HepG2 (cell line): ENCODE data around the gene SPAG7. TPM values are rescaled to one million over a fixed set of nuclear protein-coding genes. Genes with fewer than 3 reads are reported as not detected.
A peak's percentile ranks its signal among the peaks of the same experiment; 100 is the strongest.

Experiments used
- AHR ChIP-seq: IDR thresholded peaks from 2 replicates; pipeline ENCODE4 v1.6.1; 2018; ENCODE audit warnings: missing genetic modification reagents, missing compliant biosample characterization
- FOSL1 ChIP-seq: sonication (generic); formaldehyde crosslinking; IDR thresholded peaks from 2 replicates; pipeline ENCODE4 v1.9.0; 2021; ENCODE audit warnings: missing genetic modification reagents, borderline replicate concordance
- HDAC1 ChIP-seq: sonication (generic); formaldehyde crosslinking; IDR thresholded peaks from 2 replicates; pipeline ENCODE4 v1.5.1; 2020; ENCODE audit warnings: mild to moderate bottlenecking, missing genetic modification reagents
- MAFK ChIP-seq, 2 experiments: IDR thresholded peaks in 1 of 2; conservative IDR thresholded peaks in 1 of 2; 2 replicates each; pipeline ENCODE4 v1.6.1; 2011; ENCODE audit warnings: improper control_type of control experiment in 2 of 2, low read length in 2 of 2
- MBD4 ChIP-seq: IDR thresholded peaks from 2 replicates; pipeline ENCODE4 v1.6.1; 2012; ENCODE audit warnings: low read length, inconsistent platforms, borderline replicate concordance
- MIER3 ChIP-seq: IDR thresholded peaks from 2 replicates; pipeline ENCODE4 v1.6.1; 2016; ENCODE audit warnings: missing compliant biosample characterization, borderline replicate concordance
- MXI1 ChIP-seq: IDR thresholded peaks from 3 replicates; pipeline ENCODE4 v1.6.1; 2012; ENCODE audit warnings: low read depth, low read length, inconsistent platforms, borderline replicate concordance
- MYC ChIP-seq: sonication (generic); formaldehyde crosslinking; IDR thresholded peaks from 2 replicates; pipeline ENCODE4 v1.9.0; 2021; ENCODE audit warnings: missing genetic modification reagents, borderline replicate concordance
- MYPOP ChIP-seq: sonication (generic); formaldehyde crosslinking; IDR thresholded peaks from 2 replicates; pipeline ENCODE4 v1.8.1; 2023; ENCODE audit warnings: mild to moderate bottlenecking, moderate library complexity, missing genetic modification reagents
- PHF21A ChIP-seq: sonication (generic); formaldehyde crosslinking; IDR thresholded peaks from 2 replicates; pipeline ENCODE4 v1.5.0; 2020; ENCODE audit warnings: mild to moderate bottlenecking, missing genetic modification reagents
- RARG ChIP-seq: sonication (generic); formaldehyde crosslinking; IDR thresholded peaks from 2 replicates; pipeline ENCODE4 v1.4.0; 2020; ENCODE audit warnings: low read depth, mild to moderate bottlenecking, missing genetic modification reagents
- SMARCE1 ChIP-seq: fragments of 450-650 bp; IDR thresholded peaks from 2 replicates; pipeline ENCODE4 v1.6.1; 2017; ENCODE audit warnings: borderline replicate concordance
- TCF12 ChIP-seq, 2 experiments: fragments of 450-650 bp in 1 of 2; sonication (generic) in 1 of 2; formaldehyde crosslinking in 1 of 2; IDR thresholded peaks; 2 replicates each; pipeline versions ENCODE4 v1.6.1 to v1.8.0; 2017 to 2022; ENCODE audit warnings: antibody characterized with exemption in 1 of 2, mild to moderate bottlenecking in 1 of 2, missing genetic modification reagents in 1 of 2, moderate library complexity in 1 of 2
- TSC22D2 ChIP-seq: sonication (generic); formaldehyde crosslinking; IDR thresholded peaks from 2 replicates; pipeline ENCODE4 v1.5.1; 2020; ENCODE audit warnings: missing genetic modification reagents, mild to moderate bottlenecking, borderline replicate concordance
- ZKSCAN5 ChIP-seq: sonication (generic); formaldehyde crosslinking; IDR thresholded peaks from 2 replicates; pipeline ENCODE4 v1.5.1; 2020; ENCODE audit warnings: mild to moderate bottlenecking, missing genetic modification reagents
- ZNF138 ChIP-seq: sonication (generic); formaldehyde crosslinking; IDR thresholded peaks from 2 replicates; pipeline ENCODE4 v1.5.0; 2020; ENCODE audit warnings: mild to moderate bottlenecking, low read depth, missing genetic modification reagents
- ZNF318 ChIP-seq: sonication (generic); formaldehyde crosslinking; IDR thresholded peaks from 2 replicates; pipeline ENCODE4 v1.4.0; 2020; ENCODE audit warnings: mild to moderate bottlenecking, missing genetic modification reagents
- ZNF460 ChIP-seq: sonication (generic); formaldehyde crosslinking; IDR thresholded peaks from 2 replicates; pipeline ENCODE4 v1.5.1; 2020; ENCODE audit warnings: missing genetic modification reagents, mild to moderate bottlenecking, borderline replicate concordance
- ZNF777 ChIP-seq: sonication (generic); formaldehyde crosslinking; IDR thresholded peaks from 2 replicates; pipeline ENCODE4 v1.4.0; 2020; ENCODE audit warnings: missing genetic modification reagents
- ZNF841 ChIP-seq: sonication (generic); formaldehyde crosslinking; IDR thresholded peaks from 2 replicates; pipeline ENCODE4 v1.8.1; 2023; ENCODE audit warnings: missing genetic modification reagents, borderline replicate concordance
- polyA plus RNA-seq, 8 experiments: library from polyadenylated mRNA; depleted of rRNA in 3 of 8; stranded (reverse) in 7 of 8; unstranded in 1 of 8; fragments of >200 nt; fragmentation: Illumina TruSeq in 4 of 8; extraction: Trizol in 4 of 8; gene quantifications; 2 replicates each; pipeline versions ENCODE4 v1.2.1 to v1.2.3, GENCODE V29; 2011 to 2016; ENCODE audit warnings: low read depth in 4 of 8, missing spikeins in 1 of 8, mixed read lengths in 1 of 8; ENCODE audit not compliant: insufficient read depth in 1 of 8
- total RNA-seq, 5 experiments: library from RNA; depleted of rRNA; stranded (reverse); fragments of >200 nt; fragmentation: Illumina TruSeq; extraction: Trizol; gene quantifications; 2 replicates each; pipeline ENCODE4 v1.2.3, GENCODE V29; 2016; ENCODE audit warnings: low read depth in 1 of 5

The SPAG7 gene
- total and polyA plus RNA-seq, 2 of the 13 experiments (the other 11 are each of a cell fraction or from before 2014, with no cell fraction given): 51.0 to 59.0 TPM

- TF ChIP-seq SMARCE1 (no peak), MBD4 (no peak), ZNF318 (CRISPR knock-in tag) (no peak), RARG (CRISPR knock-in tag) (no peak), MYPOP (CRISPR knock-in tag) (peak; percentile 80), MYC (peak; percentile 79), MXI1 (no peak; the same call in 1 of the 3 replicates), ZNF777 (CRISPR knock-in tag) (peak; percentile 69), HDAC1 (CRISPR knock-in tag) (peak; percentile 47), TSC22D2 (CRISPR knock-in tag) (no peak; the same call in 1 of the 2 replicates), AHR (no peak), ZKSCAN5 (CRISPR knock-in tag) (no peak), PHF21A (peak; percentile 17), ZNF138 (no peak), ZNF460 (CRISPR knock-in tag) (no peak), ZNF841 (CRISPR knock-in tag) (0 out of 2 replicates have a peak, but pooled peaks have one; percentile 19), TCF12 (IDR thresholded peaks at IDR 0.05) (no peak), TCF12 (CRISPR knock-in tag; IDR thresholded peaks at IDR 0.05) (no peak), MIER3 (CRISPR knock-in tag) (peak; percentile 57; the same call in 1 of the 2 replicates), FOSL1 (CRISPR knock-in tag) (no peak; the same call in 1 of the 2 replicates), MAFK (conservative IDR thresholded peaks at IDR 0.05 in 1 of 2, IDR thresholded peaks at IDR 0.05 in 1 of 2; ENCODE audit: low read length in 2 of 2) (no peak)
These were observed at the start of gene SPAG7 (continued) for GRCh38 chr17:4967539-4968485.
